Muscle of leg (tissue), 11 donors: ENCODE measurements around the gene RNF225. TPM values are rescaled to one million over a fixed set of nuclear protein-coding genes. Genes with fewer than 3 reads are reported as not detected.

ENCODE experiments used
- DNase-seq: peaks from one replicate; pipeline ENCODE4 v3.0.0; 2013
- H3K27ac ChIP-seq: one replicate; pipeline ENCODE4 v1.5.1; 2013; ENCODE audit warnings: mild to moderate bottlenecking, low read length, control low read depth
- H3K27me3 ChIP-seq: one replicate; pipeline ENCODE4 v1.6.1; 2013; ENCODE audit warnings: low read length; ENCODE audit not compliant: control insufficient read depth, insufficient read depth
- H3K36me3 ChIP-seq: one replicate; pipeline ENCODE4 v1.6.1; 2013; ENCODE audit warnings: low read length; ENCODE audit not compliant: control insufficient read depth, insufficient read depth
- H3K4me1 ChIP-seq: one replicate; pipeline ENCODE4 v1.6.1; 2013; ENCODE audit warnings: low read length; ENCODE audit not compliant: control insufficient read depth, insufficient read depth
- H3K4me3 ChIP-seq: one replicate; pipeline ENCODE4 v1.5.1; 2013; ENCODE audit warnings: low read length, control low read depth
- H3K9me3 ChIP-seq: replicated peaks from 2 replicates; pipeline ENCODE4 v1.6.1; 2013; ENCODE audit warnings: low read depth, low read length; ENCODE audit not compliant: control insufficient read depth
- WGBS: methylation state at CpG from one replicate; pipeline ENCODE4 v1.1.5; 2013; ENCODE audit warnings: missing lambda C conversion rate; ENCODE audit not compliant: insufficient coverage; 5-methylcytosine and 5-hydroxymethylcytosine counted together
- polyA plus RNA-seq, 8 donors: library from polyadenylated mRNA; unstranded; fragments of 120-200 nt; gene quantifications; one replicate each; pipeline versions ENCODE4 v1.2.1 to v1.2.3, GENCODE V29; 2013; ENCODE audit warnings: inconsistent platforms in 1 of 8, low replicate concordance in 1 of 8; ENCODE audit not compliant: insufficient read length in 8 of 8, insufficient read depth in 1 of 8
- total RNA-seq: library from RNA; stranded (reverse); fragments of 120-200 nt; gene quantifications from one replicate; pipeline ENCODE4 v1.2.4, GENCODE V29; 2013

RNF225 gene
- total and polyA plus RNA-seq, 9 donors = 0.20 TPM; not detected in 8

- Histone ChIP-seq H3K9me3 (no peaks in the 10 kb centered on the region), H3K4me1 (peaks cover 18% of the 10 kb centered on the region), H3K27me3 (peaks cover 47% of the 10 kb centered on the region), H3K36me3 (peaks cover 3% of the 10 kb centered on the region), H3K27ac (no peak within 1 kb of the TSS), H3K4me3 (no peak within 1 kb of the TSS)
- DNase-seq = no peak
- WGBS = 80% methylated on average over 20 of the region's 26 CpGs
These were observed 42.4 kb upstream of the RNF225 start, which contains the start of gene A1BG for GRCh38 chr19:58352760-58353671. TSS of gene A1BG (minus strand) at chr19:58353492. CDS start at chr19:58353437, 55 bp downstream.

DNA sequence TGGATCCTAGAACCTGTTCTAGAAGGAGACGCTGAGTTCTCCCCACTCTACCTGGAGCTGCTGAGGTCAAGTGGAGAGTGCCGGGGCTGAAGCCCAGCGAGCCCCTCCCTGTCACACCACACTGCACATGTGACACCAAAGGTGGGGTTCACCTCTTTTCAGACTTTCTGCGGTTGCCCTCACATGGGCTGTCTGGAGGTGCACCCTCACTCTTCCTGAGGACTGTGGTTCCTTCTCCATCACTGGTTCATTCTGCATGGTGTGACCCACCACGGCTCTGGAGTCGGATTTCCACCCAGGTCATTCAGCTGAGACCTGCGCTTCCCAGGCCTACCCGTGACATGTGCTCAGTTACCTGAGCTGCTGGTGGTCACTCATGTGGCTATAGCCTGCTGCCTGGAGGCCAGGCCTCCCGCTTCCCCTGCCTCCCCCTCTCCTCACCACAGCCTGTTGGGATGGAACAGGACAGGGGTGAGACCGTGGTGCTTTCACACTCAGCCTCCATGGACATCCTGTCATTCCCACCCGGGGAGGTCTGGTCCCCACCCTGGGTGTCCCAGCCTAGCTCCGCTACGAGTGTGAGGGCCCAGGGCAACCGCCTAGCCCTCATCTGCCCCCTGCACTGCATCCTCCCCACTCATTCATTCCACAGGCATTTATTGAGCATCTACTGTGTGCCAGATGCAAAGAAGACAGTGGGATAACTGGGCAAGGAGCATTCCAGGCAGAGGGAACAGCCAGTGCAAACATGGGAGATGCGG, 41.6 kb upstream of the RNF225 start:
- peaks cover 44% of the 10 kb centered on the region for H3K27me3 ChIP-seq
- no peak overlapping the region for H3K4me3 ChIP-seq
- H3K27ac ChIP-seq = no peak overlapping the region
- 68% methylated on average over 8 of the region's 15 CpGs for WGBS
- H3K9me3 ChIP-seq = no peaks in the 10 kb centered on the region
- H3K4me1 ChIP-seq = peaks cover 18% of the 10 kb centered on the region
- H3K36me3 ChIP-seq = peaks cover 3% of the 10 kb centered on the region
- DNase-seq = no peak

GRCh38 chr19:58354478-58355030, 40.9 kb upstream of the RNF225 start:
- H3K27ac ChIP-seq = no peak overlapping the region
- WGBS = 80% methylated on average over 6 of the region's 6 CpGs
- H3K4me1 ChIP-seq = peaks cover 18% of the 10 kb centered on the region
- peaks cover 38% of the 10 kb centered on the region for H3K27me3 ChIP-seq
- no peak overlapping the region for H3K4me3 ChIP-seq
- no peaks in the 10 kb centered on the region for H3K9me3 ChIP-seq
- DNase-seq = no peak
- peaks cover 3% of the 10 kb centered on the region for H3K36me3 ChIP-seq

DNA sequence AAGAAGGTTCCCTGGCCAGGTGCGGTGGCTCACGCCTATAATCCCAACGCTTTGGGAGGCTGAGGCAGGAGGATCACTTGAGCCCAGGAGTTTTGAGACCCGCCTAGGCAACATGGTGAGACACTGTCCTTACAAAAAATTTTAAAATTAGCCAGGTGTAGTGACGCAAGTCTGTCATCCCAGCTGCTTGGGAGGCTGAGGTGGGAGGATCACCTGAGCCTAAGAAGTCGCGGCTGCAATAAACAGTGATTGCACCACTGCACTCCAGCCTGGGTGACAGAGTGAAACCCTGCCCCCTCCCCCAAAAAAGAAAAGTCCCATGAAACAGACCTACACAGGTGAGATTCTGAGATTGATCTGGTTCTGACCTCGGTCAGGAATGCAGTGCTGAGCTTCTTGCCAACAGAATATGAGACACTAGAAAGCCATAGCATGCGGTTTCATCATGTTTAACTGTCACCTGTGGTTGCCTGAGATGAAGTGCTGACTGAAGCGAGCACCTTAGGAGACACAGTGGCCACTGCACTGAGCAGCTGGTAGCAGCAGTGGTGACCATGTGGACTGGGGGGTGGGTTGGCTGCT, 40.1 kb upstream of the RNF225 start:
- peaks cover 30% of the 10 kb centered on the region for H3K27me3 ChIP-seq
- no peak overlapping the region for H3K4me3 ChIP-seq
- H3K27ac ChIP-seq = no peak overlapping the region
- DNase-seq = no peak
- 91% methylated on average over 9 of the region's 10 CpGs for WGBS
- peaks cover 3% of the 10 kb centered on the region for H3K36me3 ChIP-seq
- H3K9me3 ChIP-seq = no peaks in the 10 kb centered on the region
- peaks cover 12% of the 10 kb centered on the region for H3K4me1 ChIP-seq

DNA sequence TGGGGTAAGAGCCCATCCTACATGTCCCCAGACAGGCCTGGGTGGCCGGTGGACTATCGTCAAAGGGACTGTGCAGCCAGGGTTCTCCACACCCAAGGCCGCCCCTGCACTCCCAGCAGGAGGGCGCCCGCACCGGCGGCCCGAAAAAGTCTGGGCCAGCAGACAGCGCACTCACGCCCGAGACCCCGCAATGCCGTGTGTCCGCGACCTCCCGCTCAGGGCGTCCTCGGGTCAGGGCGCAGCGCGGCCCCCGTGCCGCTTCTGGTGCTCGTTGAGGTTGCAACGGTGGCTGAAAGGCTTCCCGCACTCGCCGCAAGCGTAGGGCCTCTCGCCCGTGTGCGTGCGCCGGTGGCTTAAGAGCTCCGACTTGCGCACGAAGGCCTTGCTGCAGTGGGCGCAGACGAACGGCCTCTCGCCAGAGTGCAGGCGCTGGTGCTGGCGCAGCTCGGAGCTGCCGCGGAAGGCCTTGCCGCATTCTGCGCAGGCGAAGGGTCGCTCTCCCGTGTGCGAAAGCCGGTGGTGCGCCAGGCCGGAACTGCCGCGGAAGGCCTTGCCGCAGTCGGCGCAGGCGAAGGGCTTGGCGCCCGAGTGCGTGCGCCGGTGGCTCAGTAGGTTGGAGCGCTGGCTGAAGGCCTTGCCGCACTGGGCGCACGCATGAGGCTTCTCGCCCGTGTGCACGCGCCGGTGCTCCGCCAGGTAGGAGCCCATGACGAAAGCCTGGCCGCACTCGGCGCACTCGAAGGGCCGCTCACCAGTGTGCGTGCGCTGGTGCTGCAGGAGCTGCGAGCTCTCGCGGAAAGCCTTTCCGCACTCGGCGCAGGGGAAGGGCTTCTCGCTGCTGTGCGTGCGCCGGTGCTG, 39.3 kb upstream of the RNF225 start:
- no peak for DNase-seq
- no peak overlapping the region for H3K27ac ChIP-seq
- H3K36me3 ChIP-seq = peaks cover 3% of the 10 kb centered on the region
- peak overlapping the region; percentile 10 for H3K4me3 ChIP-seq
- peaks cover 22% of the 10 kb centered on the region for H3K27me3 ChIP-seq
- 15% methylated on average over 94 of the region's 94 CpGs for WGBS
- H3K4me1 ChIP-seq = peaks cover 9% of the 10 kb centered on the region
- H3K9me3 ChIP-seq = no peaks in the 10 kb centered on the region

- H3K4me1 ChIP-seq = peaks cover 17% of the 10 kb centered on the region
- 21% methylated on average over 75 of the region's 75 CpGs for WGBS
- no peaks in the 10 kb centered on the region for H3K9me3 ChIP-seq
- H3K27ac ChIP-seq = no peak overlapping the region
- H3K36me3 ChIP-seq = peaks cover 3% of the 10 kb centered on the region
- DNase-seq = peak; percentile 57
- no peak overlapping the region for H3K4me3 ChIP-seq
- H3K27me3 ChIP-seq = peaks cover 18% of the 10 kb centered on the region
These were observed 38.5 kb upstream of the RNF225 start for GRCh38 chr19:58356766-58357480.

DNA sequence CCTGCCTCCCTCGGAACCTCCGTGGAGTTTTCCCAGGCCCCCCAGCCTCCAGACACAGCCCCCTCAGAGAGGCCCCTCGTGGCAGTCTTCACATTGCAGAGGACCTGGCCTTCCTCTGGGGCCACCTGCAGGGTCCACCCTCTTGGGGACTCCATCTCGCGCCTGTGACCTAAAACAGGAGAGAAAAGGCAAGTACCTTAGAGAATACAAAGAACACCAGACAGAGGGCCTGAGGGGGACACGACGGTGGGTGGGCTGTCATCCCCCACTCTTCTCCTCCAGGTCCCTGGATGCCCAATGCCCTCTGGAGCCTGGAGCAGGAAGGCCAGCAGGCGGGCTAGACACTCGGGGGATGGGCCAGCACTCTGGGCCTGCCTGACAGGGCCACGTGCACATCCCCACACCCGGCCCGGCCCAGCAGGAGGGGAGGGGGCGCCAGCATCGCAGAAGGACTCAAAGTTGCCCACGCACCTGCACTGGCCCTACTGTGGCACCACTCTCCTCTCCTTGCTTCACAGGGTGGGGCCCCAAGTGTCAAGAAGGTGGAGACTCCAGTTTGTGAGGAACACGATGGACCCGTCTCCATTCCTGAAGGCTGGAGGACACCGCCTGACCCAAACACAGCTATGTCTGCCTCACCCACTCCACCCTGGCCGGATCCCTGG, 37.8 kb upstream of the RNF225 start:
- WGBS = 66% methylated on average over 15 of the region's 19 CpGs
- DNase-seq = no peak
- no peak overlapping the region for H3K27ac ChIP-seq
- H3K9me3 ChIP-seq = no peaks in the 10 kb centered on the region
- peaks cover 16% of the 10 kb centered on the region for H3K27me3 ChIP-seq
- peaks cover 18% of the 10 kb centered on the region for H3K4me1 ChIP-seq
- peaks cover 3% of the 10 kb centered on the region for H3K36me3 ChIP-seq
- no peak overlapping the region for H3K4me3 ChIP-seq

DNA sequence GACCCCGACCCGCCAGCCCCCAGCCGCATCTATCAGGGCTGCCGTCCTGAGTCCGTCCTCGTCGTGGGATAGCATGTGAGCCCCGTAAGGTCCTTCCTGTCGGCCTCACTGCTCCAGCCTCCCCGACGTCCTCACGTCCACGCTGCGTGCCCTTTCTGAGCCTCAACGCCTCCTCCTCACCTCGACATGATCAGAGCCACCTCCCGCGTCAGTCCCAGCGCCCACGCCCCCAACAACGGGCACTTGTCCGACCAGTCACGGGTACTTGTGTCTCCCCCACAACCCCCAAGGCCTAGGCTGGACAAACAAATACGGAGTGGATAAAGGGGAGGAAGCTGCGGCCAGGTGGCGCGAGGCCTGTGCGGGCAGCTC, 33.6 kb upstream of the RNF225 start:
- Histone ChIP-seq H3K9me3 (no peaks in the 10 kb centered on the region), H3K36me3 (peaks cover 9% of the 10 kb centered on the region), H3K4me3 (peak overlapping the region; percentile 93), H3K27ac (peak overlapping the region; percentile 98), H3K4me1 (peaks cover 12% of the 10 kb centered on the region), H3K27me3 (peaks cover 3% of the 10 kb centered on the region)
- peak; percentile 65 for DNase-seq
- 1% methylated on average over 21 of the region's 28 CpGs for WGBS
